Measurements from ENCODE around the gene RNF14.
"Not testable (repeated sequence)": the region's sequence is repeated elsewhere in the genome, so short reads cannot be mapped to it uniquely, and the experiment has no call there.

Gene RNF14

GRCh38 chr5:142025637-142026036 is 56.7 kb downstream of the RNF14 start:
- Histone ChIP-seq H3K4me1 (ENCODE audit: control insufficient read depth, low read depth, low read length) (peaks cover 6% of the 10 kb centered on the region), H3K27me3 (ENCODE audit: control insufficient read depth, insufficient read depth, low read length) (peaks cover 7% of the 10 kb centered on the region), H3K4me3 (ENCODE audit: low read length) (peak overlapping the region; percentile 72), H3K27ac (ENCODE audit: low read length) (no peak overlapping the region), H3K9me3 (ENCODE audit: control insufficient read depth, low read depth, low read length) (no peaks in the 10 kb centered on the region), H3K36me3 (ENCODE audit: control insufficient read depth, low read depth, low read length) (no peaks in the 10 kb centered on the region), H3K9ac (ENCODE audit: low read length) (no peak overlapping the region)

GRCh38 chr5:142032150-142032549 is 63.2 kb downstream of the RNF14 start:
- no peak overlapping the region for H3K4me3 ChIP-seq (ENCODE audit: low read length)
- H3K4me1 ChIP-seq (ENCODE audit: control insufficient read depth, low read depth, low read length) = no peaks in the 10 kb centered on the region
- no peaks in the 10 kb centered on the region for H3K9me3 ChIP-seq (ENCODE audit: control insufficient read depth, low read depth, low read length)
- no peak overlapping the region for H3K9ac ChIP-seq (ENCODE audit: low read length)
- H3K27ac ChIP-seq (ENCODE audit: low read length) = no peak overlapping the region
- H3K36me3 ChIP-seq (ENCODE audit: control insufficient read depth, low read depth, low read length) = no peaks in the 10 kb centered on the region
- H3K27me3 ChIP-seq (ENCODE audit: control insufficient read depth, insufficient read depth, low read length) = no peaks in the 10 kb centered on the region

GRCh38 chr5:142032747-142033631 is 64.1 kb downstream of the RNF14 start:
- Histone ChIP-seq H3K27ac (ENCODE audit: low read length) (no peak overlapping the region), H3K36me3 (ENCODE audit: control insufficient read depth, low read depth, low read length) (no peaks in the 10 kb centered on the region)

GRCh38 chr5:142033632-142034567 is 65.0 kb downstream of the RNF14 start:
- not testable (repeated sequence) for H3K9me3 ChIP-seq (ENCODE audit: control insufficient read depth, low read depth, low read length); H3K27me3 ChIP-seq (ENCODE audit: control insufficient read depth, insufficient read depth, low read length); H3K9ac ChIP-seq (ENCODE audit: low read length); H3K36me3 ChIP-seq (ENCODE audit: control insufficient read depth, low read depth, low read length); H3K4me1 ChIP-seq (ENCODE audit: control insufficient read depth, low read depth, low read length); H3K4me3 ChIP-seq (ENCODE audit: low read length); H3K27ac ChIP-seq (ENCODE audit: low read length)

More at GRCh38 chr5:142032747-142033631, 64.1 kb downstream of the RNF14 start:
- Histone ChIP-seq H3K9me3 (ENCODE audit: control insufficient read depth, low read depth, low read length) (no peaks in the 10 kb centered on the region), H3K4me1 (ENCODE audit: control insufficient read depth, low read depth, low read length) (no peaks in the 10 kb centered on the region), H3K4me3 (ENCODE audit: low read length) (no peak overlapping the region), H3K9ac (ENCODE audit: low read length) (no peak overlapping the region), H3K27me3 (ENCODE audit: control insufficient read depth, insufficient read depth, low read length) (no peaks in the 10 kb centered on the region)

- no peak overlapping the region for H3K9ac ChIP-seq (ENCODE audit: low read length)
- H3K27ac ChIP-seq (ENCODE audit: low read length) = no peak overlapping the region
- no peaks in the 10 kb centered on the region for H3K4me1 ChIP-seq (ENCODE audit: control insufficient read depth, low read depth, low read length)
- H3K27me3 ChIP-seq (ENCODE audit: control insufficient read depth, insufficient read depth, low read length) = no peaks in the 10 kb centered on the region
- no peaks in the 10 kb centered on the region for H3K36me3 ChIP-seq (ENCODE audit: control insufficient read depth, low read depth, low read length)
- H3K9me3 ChIP-seq (ENCODE audit: control insufficient read depth, low read depth, low read length) = no peaks in the 10 kb centered on the region
- no peak overlapping the region for H3K4me3 ChIP-seq (ENCODE audit: low read length)
These were observed 66.1 kb downstream of the RNF14 start for GRCh38 chr5:142034994-142035393.

GRCh38 chr5:142036918-142037317 is 68.0 kb downstream of the RNF14 start:
- no peaks in the 10 kb centered on the region for H3K27me3 ChIP-seq (ENCODE audit: control insufficient read depth, insufficient read depth, low read length)
- H3K9ac ChIP-seq (ENCODE audit: low read length) = no peak overlapping the region
- no peaks in the 10 kb centered on the region for H3K4me1 ChIP-seq (ENCODE audit: control insufficient read depth, low read depth, low read length)
- no peak overlapping the region for H3K4me3 ChIP-seq (ENCODE audit: low read length)
- H3K27ac ChIP-seq (ENCODE audit: low read length) = no peak overlapping the region
- no peaks in the 10 kb centered on the region for H3K36me3 ChIP-seq (ENCODE audit: control insufficient read depth, low read depth, low read length)
- H3K9me3 ChIP-seq (ENCODE audit: control insufficient read depth, low read depth, low read length) = no peaks in the 10 kb centered on the region

- H3K9me3 ChIP-seq (ENCODE audit: control insufficient read depth, low read depth, low read length); H3K27ac ChIP-seq (ENCODE audit: low read length); H3K4me3 ChIP-seq (ENCODE audit: low read length); H3K4me1 ChIP-seq (ENCODE audit: control insufficient read depth, low read depth, low read length); H3K9ac ChIP-seq (ENCODE audit: low read length); H3K36me3 ChIP-seq (ENCODE audit: control insufficient read depth, low read depth, low read length); H3K27me3 ChIP-seq (ENCODE audit: control insufficient read depth, insufficient read depth, low read length): not testable (repeated sequence)
These were observed 68.7 kb downstream of the RNF14 start for GRCh38 chr5:142037599-142037998.

GRCh38 chr5:142038735-142039134 is 69.8 kb downstream of the RNF14 start:
- H3K9me3 ChIP-seq (ENCODE audit: control insufficient read depth, low read depth, low read length) = no peaks in the 10 kb centered on the region
- H3K27me3 ChIP-seq (ENCODE audit: control insufficient read depth, insufficient read depth, low read length) = no peaks in the 10 kb centered on the region
- H3K4me1 ChIP-seq (ENCODE audit: control insufficient read depth, low read depth, low read length) = no peaks in the 10 kb centered on the region
- no peak overlapping the region for H3K9ac ChIP-seq (ENCODE audit: low read length)
- H3K36me3 ChIP-seq (ENCODE audit: control insufficient read depth, low read depth, low read length) = no peaks in the 10 kb centered on the region
- H3K27ac ChIP-seq (ENCODE audit: low read length) = no peak overlapping the region
- H3K4me3 ChIP-seq (ENCODE audit: low read length) = no peak overlapping the region
